GM21619 (cell line): ENCODE measurements around the gene RAP1GAP.

Source experiments
- ATAC-seq: cut with Tn5 transposase; IDR thresholded peaks from one replicate; pipeline ENCODE4 v1.9.1; 2021; ENCODE audit not compliant: unreplicated experiment

Gene RAP1GAP

DNA sequence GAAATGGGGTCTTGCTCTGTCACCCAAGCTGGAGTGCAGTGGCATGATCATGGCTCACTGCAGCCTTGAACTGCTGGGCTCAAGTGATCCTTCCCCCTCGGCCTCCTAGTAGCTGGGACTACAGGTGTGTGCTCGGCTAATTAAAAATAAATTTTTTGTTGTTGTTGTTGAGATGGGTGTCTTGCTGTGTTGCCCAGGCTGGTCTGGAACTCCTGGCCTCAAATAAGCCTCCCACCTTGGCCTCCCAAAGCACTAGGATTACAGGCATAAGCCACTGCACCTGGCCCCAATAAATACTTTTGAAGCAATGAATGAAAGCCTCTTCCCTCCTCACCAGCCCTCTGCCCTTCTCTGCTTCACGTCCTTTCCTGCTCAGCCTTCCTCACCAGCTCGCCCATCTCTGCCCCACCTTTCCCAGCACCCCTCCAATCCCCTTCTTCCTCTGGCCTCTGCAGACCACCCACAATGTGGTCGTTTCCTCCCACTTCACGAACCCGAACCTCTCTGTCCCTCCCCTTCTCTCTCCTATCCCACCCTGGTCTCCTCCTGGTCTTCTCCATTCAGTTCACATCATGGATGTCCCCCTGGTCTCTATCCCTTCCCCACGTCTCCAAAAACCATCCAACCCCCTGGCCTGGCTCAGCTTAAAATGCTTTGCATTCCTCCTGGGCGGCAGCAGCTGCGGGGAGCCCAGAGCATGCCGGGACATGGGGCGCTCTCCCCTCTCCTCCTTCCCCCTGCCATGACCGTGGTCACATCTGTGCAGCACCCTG lies 38.4 kb downstream of the RAP1GAP start:
- ATAC-seq: no peak

DNA sequence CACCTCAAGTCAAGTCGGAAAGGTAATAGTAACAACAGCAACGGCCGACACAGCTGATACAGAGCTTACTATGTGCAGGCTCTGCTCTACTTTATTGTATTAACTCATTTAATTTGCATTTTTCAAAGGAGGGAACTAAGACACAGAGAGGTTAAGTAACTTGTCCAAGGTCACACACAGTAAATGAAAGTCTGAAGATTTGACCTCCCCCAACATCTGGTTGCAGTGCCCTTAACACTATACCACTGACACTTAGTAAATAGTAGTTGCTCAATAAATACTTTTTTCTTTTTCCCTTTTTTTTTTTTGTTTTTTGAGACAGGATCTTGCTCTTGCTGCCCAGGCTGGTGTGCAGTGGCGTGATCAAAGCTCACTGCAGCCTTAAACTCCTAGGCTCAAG lies 39.2 kb downstream of the RAP1GAP start:
- ATAC-seq: no peak

DNA sequence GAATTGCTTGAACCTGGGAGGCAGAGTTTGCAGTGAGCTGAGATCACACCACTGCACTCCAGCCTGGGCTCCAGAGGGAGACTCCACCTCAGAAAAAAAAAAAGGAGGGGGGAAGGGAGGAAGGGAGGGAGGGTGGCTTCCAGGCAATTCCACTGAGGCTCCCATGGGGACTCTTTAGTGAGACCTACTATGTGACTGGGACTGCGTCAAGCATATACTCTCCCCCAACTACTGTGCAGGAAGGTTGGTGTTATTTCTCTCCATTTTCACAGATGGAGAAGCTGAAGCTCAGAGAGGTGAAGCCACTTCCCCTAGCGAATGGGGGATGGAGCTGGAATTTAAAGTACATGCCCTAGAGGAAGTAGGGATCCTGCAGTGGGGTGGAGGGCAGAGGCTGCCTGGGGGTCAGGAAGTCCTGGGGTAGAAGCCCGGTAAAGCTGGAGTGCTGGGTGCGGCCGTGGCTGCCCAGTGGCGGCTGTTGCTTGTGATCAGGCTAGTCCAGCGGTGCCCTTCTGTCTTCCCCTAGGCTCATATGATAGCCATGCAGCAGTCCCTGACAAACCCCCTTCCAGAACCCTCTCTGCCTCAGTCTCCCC lies 40.3 kb downstream of the RAP1GAP start:
- no peak for ATAC-seq

DNA sequence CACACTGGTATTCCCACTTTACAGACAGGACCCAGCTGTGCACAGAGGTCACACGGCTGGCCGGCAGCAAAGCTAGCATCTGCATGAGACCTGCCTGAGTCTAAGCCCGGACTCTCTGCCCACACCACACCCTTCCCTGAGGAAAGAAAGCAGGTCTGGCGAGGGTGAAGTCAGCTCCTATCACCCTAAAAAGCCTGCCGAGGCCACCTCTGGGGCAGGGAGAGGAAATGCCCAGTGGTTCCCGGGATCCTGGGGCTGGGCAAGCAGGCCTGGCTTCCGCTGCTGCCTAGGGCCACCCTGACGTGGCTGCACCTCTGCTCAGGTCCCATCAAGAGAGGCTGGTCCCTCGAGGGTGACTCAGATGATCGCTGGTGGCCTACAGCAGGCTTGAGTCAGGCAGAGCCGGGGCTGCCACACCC lies 42.2 kb downstream of the RAP1GAP start:
- ATAC-seq: no peak

DNA sequence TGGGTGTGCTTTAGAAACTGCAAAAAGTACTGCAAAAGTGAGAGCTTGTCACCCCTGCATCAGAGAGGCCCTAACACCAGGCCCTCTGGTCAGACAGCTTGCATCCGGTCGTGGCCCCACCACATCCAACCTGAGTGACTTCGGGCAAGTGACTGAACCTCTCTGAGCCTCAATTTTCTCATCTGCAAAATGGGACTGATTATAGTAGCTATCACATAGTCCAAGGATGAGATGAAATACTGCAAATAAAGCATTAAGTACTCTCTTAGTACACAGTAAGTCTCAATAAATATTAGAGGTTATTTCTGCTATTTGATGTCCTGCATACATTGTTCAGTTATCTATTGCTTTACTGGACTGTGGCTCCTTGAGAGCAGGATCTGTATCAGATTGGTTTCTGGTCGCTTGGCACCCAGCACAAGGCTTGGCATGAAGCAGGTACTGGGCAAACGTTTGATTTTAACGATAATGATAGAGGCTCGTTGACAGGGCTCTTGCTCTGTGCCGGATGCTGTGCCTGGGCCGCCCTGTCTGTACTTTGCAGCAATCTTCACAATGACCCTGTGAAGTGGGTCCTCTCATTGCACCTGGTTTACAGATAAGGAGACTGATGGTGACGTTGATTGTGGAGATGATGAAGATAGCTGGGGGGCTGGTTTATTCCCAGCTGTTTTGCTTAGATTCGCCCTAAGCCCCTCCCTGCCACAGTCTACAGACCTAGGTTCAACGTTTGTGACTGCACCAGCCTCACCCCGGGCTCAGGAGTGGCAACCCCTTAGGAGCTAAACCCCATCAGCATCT lies 43.6 kb downstream of the RAP1GAP start:
- no peak for ATAC-seq

DNA sequence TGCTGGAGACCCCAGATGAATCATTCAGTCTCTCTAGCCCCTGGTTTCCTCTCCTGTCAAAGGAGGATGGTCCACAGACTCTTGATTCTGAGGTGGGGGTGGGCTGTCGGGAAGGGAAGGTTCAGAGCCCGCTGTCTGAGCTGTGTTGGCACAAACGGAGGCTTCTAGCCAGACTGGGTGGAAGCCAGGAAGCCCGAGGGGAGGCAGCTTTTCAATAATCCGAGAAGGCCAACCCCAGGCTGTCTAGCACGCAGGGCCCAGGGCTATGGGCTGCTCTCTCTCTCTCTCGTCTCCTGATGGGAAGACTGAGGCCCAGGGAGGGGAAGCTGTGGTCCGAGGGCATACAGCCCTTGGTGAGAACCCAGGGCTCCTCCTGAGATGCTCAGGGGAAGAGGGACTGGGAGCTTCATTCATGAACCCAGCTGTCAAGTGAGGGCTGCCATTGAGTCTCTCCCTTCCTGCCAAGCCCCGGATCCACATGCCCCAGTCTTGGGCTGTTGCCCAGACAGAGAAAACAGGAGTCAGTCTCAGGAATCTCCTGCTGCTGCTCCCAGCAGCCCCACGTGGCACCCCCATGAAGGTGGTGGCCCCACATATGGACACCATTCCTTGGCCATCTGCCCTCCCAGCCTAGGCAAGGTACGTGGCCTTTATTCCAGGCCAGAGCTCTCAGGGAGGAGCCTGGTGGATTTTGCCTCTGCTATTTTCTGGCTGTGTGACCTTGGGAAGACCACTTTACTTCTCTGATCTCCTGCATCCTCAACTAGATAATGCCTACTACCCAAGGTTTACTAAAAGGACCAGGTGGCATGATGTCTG lies 44.4 kb downstream of the RAP1GAP start:
- no peak for ATAC-seq

DNA sequence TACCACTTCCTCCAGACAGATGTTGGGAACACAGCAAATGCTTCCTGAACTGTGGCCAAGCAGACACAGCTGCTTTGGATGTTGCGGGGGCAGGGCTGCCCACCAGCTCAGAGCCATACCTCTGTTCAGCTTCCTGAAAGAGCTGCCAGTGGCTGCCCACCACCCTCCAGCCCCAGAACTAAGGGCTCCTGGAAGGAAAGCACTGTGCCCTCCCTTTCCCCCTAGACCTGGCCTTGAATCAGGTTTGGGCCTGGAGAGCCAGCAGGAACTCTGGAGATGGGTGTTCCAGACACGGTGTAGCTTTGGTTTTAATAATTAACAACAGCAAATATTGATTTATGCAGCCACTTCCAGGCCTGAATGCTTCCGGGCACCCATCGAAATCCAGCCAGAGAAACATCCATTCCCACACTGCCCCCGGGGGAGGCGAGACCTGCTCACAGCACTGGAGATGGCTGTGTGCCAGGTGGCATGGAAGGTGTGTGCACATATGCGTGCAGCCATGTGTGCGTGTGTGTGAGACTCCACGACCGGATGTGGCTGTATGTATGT lies 45.7 kb downstream of the RAP1GAP start:
- ATAC-seq: no peak

DNA sequence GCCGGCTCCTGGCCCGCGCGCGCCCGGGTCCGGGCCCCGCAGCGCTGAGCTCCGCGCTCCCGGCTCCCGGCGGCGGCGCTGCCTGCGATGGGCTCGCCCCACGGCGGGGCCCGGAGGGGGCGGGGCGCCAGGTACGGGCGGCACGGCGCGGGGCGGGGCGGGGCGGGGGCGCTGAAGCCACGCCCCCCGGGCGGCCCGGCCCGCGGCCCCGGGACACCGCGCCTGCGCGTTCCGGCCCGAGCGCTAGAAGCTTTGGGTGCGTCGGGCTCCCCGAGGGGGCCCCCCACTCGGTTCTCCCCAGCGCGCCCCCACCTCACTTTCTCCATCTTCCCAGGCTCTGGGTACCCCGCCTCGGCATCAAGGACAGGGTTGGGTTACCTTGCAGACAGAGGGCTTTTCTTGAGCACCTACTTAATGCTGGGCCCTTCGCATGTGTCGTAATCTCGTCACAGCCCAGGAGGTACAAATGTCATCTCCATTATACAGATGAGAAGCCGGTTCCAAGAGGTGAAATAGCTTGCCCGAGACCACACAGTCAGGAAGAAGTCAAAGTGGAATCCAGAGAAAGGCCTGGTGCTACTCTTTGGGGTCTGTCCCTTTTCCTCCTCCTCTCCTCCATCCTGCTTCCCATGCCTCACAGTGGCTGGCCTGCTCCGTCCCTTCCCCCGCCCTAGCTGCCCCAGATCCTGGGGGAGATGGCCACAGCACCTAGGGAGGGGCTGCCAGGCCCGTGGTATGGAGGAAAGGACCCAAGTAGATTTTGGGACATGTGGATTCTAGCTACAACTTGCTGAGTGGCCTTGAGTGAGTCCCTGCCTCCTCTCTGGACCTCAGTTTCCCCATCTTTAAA lies 46.5 kb downstream of the RAP1GAP start:
- ATAC-seq: no peak

DNA sequence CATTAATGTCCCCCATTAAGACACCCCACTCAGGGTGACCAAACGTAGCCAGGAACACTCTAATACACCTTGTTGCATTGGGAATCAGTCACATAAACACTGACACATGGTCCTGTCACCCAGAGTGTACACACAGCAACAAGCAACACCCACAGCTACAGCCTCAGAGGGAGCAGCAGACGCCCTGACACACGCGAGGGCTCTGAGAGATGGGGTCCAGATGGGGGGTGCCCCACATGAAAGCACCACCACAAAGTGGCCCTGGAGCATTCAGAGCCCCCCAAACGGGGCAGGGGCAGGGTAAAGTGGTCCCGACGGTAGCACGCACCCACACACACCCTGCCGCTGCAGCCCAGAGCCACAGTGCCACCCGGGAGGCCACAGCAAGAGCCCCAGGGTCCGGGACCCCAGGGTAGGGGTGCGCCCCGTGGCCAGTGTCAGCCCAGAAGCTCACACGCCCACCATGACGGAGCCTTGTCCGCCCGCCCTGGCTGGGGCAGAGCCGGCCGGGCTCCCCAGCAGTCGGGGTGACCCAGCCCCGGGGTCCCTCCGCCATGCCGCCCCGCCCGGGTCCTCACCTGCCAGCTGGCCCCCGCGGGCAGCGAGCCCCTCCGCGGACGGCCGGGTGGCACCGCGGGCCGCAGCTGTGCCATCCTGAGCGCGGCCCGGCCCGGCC lies 47.3 kb downstream of the RAP1GAP start:
- no peak for ATAC-seq

DNA sequence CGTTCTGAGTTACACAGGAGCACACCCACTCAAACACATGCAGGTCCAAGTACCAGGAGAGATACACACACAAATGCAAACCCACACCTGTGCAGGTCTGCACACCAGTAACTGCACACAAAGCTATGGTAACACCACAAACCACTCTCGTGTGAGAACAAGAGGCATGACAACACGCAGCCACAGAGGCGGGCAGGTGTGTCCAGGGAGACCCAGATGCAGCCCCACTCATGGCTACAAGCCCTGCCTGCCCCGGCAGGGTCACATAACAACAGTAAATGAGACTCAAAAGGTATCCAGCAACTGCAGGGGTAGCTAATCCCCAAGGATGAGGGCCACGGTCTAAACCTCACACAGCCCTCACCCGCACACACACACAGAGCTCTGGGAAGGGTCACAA lies 48.1 kb downstream of the RAP1GAP start:
- no peak for ATAC-seq

DNA sequence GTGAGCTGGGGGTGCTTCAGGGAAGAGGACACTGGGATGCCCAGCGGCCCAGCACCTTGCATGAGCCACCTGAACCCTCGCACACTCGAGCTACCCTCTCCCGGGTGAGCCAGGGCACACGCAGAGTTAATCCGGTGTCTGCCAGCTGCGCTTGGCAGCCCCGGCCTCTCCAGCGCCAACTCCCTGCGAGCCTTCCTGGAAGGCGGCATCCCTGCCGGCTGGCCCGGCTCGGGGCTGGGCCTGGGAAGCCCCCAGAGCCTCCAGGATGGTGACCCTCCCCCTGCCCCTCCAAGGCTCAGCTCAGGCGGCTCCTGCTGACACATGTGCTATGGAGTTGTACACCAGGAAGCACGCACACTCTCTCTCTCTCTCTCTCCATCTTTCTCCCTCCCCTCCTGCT lies 48.7 kb downstream of the RAP1GAP start:
- ATAC-seq: no peak

DNA sequence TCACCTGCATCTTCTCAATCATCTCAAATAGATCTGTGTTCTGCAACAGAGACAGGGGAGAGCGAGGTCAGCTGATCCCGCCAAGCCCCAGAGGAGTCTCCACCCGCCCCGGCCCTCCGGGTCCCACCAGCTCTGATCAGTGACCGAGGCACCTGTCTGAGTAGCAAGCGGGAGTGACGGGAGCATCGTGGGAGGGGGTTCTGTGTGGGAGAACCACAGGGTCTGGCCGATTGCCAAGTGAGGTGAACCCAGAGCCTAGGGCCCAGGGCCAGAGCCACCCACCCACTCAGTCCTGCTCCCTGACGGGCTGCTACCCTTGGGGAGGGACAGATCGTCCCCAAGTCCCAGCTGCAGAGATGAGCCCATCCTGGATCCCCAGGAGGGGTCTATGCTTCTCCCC lies 49.1 kb downstream of the RAP1GAP start:
- no peak for ATAC-seq

DNA sequence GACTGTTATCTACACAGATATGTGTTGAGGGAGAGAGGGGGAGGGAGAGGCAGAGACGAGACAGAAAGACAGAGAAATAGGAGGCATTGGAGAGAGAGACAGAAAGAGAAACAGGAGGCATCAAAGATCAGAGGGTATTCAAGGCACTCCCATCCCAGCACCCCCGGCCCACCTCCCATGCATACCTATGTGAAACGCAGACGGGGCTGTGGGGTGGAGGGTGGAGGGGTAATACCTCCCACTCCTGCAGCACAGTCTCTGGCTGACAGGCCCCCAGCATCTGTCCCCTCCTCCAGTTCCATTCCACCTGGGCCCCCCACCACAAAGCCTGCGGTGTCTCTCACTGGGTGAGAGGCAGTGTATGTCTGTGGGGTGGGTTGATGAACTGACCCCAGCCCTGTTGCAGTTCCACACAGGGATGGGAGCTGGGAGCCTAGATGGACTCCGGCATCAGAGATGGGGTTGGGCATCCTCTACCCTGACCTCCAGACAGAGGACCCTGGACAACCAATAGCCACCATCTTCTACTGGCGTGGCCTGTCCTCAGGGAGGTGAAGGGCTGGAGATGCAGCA lies 49.7 kb downstream of the RAP1GAP start:
- no peak for ATAC-seq

DNA sequence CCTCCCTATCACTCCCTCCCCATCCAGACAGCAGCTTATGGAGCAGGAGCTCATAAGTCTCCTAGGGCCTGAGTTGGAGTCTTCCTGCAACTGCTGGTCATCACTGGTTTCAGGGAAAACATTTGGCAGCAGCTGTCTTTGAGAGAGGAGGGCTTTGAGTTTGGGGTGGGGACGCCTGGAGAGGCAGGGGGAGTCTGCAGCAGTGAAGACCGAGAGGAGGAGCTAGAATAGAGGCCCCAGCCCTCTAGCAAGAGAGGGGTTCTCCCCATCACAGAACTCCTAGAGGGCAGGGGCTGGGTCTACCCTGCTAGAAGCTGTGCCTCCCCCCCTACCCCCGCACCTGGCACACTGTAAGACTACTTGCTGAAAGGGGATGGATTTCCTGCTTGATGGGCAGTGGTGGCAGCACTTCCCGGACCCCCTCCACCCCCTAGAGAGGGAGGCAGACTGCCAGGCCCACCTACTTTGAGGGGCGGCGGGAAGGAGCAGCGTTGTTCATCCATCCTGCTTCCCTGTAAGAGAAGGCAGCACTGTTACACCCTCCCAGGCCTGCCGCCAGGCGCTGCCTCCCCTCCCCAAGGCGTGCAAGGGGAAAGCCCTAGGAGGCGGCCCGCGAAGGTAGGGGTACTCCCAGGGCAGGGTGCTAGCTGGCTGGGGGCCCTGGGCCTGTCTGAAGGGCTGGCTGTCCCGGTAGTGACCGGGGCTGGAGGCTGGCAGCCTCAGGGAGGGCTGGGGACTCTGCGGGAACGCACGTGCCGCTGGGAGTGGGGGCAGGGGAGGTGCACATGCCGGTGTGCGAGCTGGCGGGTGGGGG lies 50.4 kb downstream of the RAP1GAP start:
- no peak for ATAC-seq

DNA sequence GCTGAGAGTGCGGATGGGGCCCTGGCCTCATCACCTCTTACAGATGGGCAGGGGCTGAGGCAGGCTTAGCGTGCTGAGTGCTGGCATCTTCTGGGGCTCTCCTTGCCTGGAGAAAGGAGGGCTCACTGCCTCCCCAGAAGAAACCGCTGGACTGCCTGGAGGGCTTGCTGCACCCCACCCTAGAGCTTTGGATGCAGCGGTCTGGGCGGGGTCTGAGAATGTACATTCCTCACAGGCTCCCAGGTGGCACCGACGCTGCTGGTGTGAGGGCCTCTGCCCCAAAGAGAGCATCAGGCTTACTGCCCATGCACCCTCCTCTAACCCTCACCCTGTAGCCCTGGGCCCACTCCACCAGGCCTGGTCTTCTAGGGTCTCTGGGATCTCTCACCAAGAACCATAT lies 51.1 kb downstream of the RAP1GAP start:
- no peak for ATAC-seq

DNA sequence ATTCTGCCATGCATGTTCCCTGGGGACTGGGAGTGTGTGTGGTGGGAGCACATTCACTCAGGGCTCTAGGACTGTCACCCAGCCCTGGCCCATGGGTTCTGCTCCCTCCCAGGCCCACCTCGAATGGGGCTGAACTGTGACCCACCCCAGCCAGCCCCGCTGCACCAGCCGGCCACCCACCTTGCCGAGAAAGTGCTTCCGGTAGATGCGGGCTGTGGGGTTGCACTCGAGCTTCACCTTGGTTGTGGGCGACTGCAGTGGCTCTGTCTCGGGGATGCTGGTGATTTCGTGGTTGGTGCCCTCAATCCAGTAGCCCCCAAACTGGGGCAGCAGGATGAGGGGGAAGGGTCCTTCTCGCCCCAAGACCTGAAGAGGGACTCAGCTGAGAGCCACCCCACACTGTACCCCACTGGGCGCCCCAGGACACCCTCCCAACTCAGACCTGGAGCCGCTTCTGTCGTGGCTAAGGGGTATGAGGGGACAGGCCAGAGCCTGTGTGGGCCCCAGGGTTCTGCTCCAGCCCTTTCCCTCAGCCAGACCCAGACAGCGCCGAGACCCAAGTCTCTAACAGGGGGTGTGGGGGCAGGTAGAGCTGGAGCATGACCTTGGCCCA lies 51.9 kb downstream of the RAP1GAP start:
- ATAC-seq: no peak

DNA sequence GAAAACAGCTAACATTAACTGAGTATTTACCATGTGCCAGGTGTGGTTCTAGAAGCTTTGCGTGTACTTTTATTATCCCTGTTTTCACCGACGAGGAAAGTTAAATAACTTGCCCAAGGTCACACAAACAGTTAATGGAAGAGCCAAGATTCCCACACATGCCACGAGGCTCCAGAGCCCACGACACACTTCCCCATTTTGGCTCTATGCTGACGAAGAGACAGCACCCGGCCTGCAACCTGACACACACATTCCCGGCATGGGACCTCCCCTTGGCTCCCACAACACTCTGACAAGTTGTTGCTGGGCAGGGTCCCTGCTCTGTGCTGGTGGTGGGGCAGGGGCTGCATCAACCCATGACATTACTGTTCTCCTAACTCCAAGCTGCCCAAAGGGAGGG lies 52.8 kb downstream of the RAP1GAP start:
- ATAC-seq: no peak
